Activated CD8-positive, alpha-beta memory T cell treated with anti-CD3 and anti-CD28 coated beads for 48 hours (primary cell): ENCODE results near the gene MALRD1.

Source experiments
- DNase-seq, 3 experiments: peaks; one replicate each; pipeline ENCODE4 v3.0.0-alpha.2; 2020; ENCODE audit warnings: low read depth in 2 of 3, low spot score in 2 of 3

The MALRD1 gene

GRCh38 chr10:19638182-19638895 lies 589.7 kb downstream of the MALRD1 start:
- DNase-seq = no peak

- DNase-seq = no peak
Measured at GRCh38 chr10:19638896-19639233, 590.3 kb downstream of the MALRD1 start.

GRCh38 chr10:19640566-19641263 lies 592.1 kb downstream of the MALRD1 start:
- no peak for DNase-seq

- DNase-seq = no peak
Measured at GRCh38 chr10:19651549-19651948, 602.9 kb downstream of the MALRD1 start.

- no peak for DNase-seq
Measured at GRCh38 chr10:19652750-19653149, 604.1 kb downstream of the MALRD1 start.

GRCh38 chr10:19653931-19654330 lies 605.3 kb downstream of the MALRD1 start:
- DNase-seq = no peak

GRCh38 chr10:19654576-19654975 lies 606.0 kb downstream of the MALRD1 start:
- DNase-seq = no peak

- DNase-seq = no peak
Measured at GRCh38 chr10:19656420-19657042, 607.9 kb downstream of the MALRD1 start.

GRCh38 chr10:19658131-19658530 lies 609.5 kb downstream of the MALRD1 start:
- no peak for DNase-seq

- no peak for DNase-seq
Measured at GRCh38 chr10:19658622-19659233, 610.1 kb downstream of the MALRD1 start.

- no peak for DNase-seq
Measured at GRCh38 chr10:19659920-19660655, 611.5 kb downstream of the MALRD1 start.

- no peak for DNase-seq
Measured at GRCh38 chr10:19663344-19663743, 614.7 kb downstream of the MALRD1 start.

- DNase-seq = no peak
Measured at GRCh38 chr10:19668116-19668515, 619.5 kb downstream of the MALRD1 start.

GRCh38 chr10:19676063-19676462 lies 627.5 kb downstream of the MALRD1 start:
- DNase-seq = no peak

- no peak for DNase-seq
Measured at GRCh38 chr10:19683356-19683755, 634.8 kb downstream of the MALRD1 start.

- DNase-seq = no peak
Measured at GRCh38 chr10:19683960-19684359, 635.4 kb downstream of the MALRD1 start.

- DNase-seq = no peak
Measured at GRCh38 chr10:19688344-19688743, 639.7 kb downstream of the MALRD1 start.

GRCh38 chr10:19689231-19689630 lies 640.6 kb downstream of the MALRD1 start:
- DNase-seq = no peak

GRCh38 chr10:19699299-19699698 lies 650.7 kb downstream of the MALRD1 start:
- DNase-seq = no peak

- DNase-seq = no peak
Measured at GRCh38 chr10:19701427-19702052, 652.9 kb downstream of the MALRD1 start.

- no peak for DNase-seq
Measured at GRCh38 chr10:19702215-19702614, 653.6 kb downstream of the MALRD1 start.
